H1 (cell line): Measurements from ENCODE around the gene CUL4A. TPM values are rescaled to one million over a fixed set of nuclear protein-coding genes. Genes with fewer than 3 reads are reported as not detected.

Source experiments
- CTCF ChIA-PET: fragments of 300-600 bp; sonication (Branson Sonifier 250); formaldehyde crosslinking; loops from one replicate; lab custom pipeline; 2021; ENCODE audit not compliant: partially characterized antibody; lab: Charles Lee
- POLR2A ChIA-PET: fragments of 300-600 bp; sonication (Branson Sonifier 250); formaldehyde crosslinking; loops from one replicate; lab custom pipeline; 2021; ENCODE audit warnings: inconsistent platforms; ENCODE audit not compliant: partially characterized antibody; lab: Charles Lee
- DNase-seq, 2 experiments: peaks; one replicate each; pipeline versions ENCODE4 v3.0.0 to v3.0.0-alpha.2; 2010 to 2022; ENCODE audit warnings: low spot score in 2 of 2, low read depth in 1 of 2, mixed read lengths in 1 of 2
- FAIRE-seq: peaks from 2 replicates; lab custom pipeline; 2011; peaks lifted over from hg19 to GRCh38; lab: Jason Lieb, UNC
- H2AFZ ChIP-seq: 2 replicates; pipeline ENCODE4 v1.8.1; 2012; ENCODE audit warnings: low read length, inconsistent platforms
- H2AK5ac ChIP-seq: 2 replicates; pipeline ENCODE4 v1.6.1; 2013; ENCODE audit warnings: low read depth, low read length
- H2BK120ac ChIP-seq: replicated peaks from 2 replicates; pipeline ENCODE3; 2013; ENCODE audit warnings: low read depth, low read length, inconsistent platforms
- H2BK12ac ChIP-seq: 2 replicates; pipeline ENCODE4 v1.6.1; 2013; ENCODE audit warnings: low read depth, low read length
- H2BK15ac ChIP-seq: 2 replicates; pipeline ENCODE4 v1.6.1; 2013; ENCODE audit warnings: low read length
- H2BK20ac ChIP-seq: 2 replicates; pipeline ENCODE4 v1.6.1; 2013; ENCODE audit warnings: low read length
- H2BK5ac ChIP-seq: 2 replicates; pipeline ENCODE4 v1.6.1; 2013; ENCODE audit warnings: low read depth, low read length
- H3K14ac ChIP-seq: 2 replicates; pipeline ENCODE4 v1.6.1; 2013; ENCODE audit warnings: inconsistent platforms; ENCODE audit not compliant: insufficient read length
- H3K18ac ChIP-seq: 2 replicates; pipeline ENCODE4 v1.6.1; 2013; ENCODE audit warnings: low read length; ENCODE audit errors: extremely low read depth
- H3K23ac ChIP-seq: 2 replicates; pipeline ENCODE4 v1.6.1; 2013; ENCODE audit warnings: inconsistent platforms; ENCODE audit not compliant: insufficient read length
- H3K23me2 ChIP-seq: 2 replicates; pipeline ENCODE4 v1.6.1; 2013; ENCODE audit warnings: low read depth, low read length
- H3K27ac ChIP-seq: 2 replicates; pipeline ENCODE4 v1.6.1; 2011; ENCODE audit warnings: low read depth, low read length, inconsistent platforms
- H3K27me3 ChIP-seq, 4 experiments: replicated peaks in 1 of 4; 1 replicate in 1 of 4; 2 replicates in 3 of 4; pipeline versions ENCODE4 v1.6.1 to v1.8.1; 2011 to 2013; ENCODE audit warnings: low read length in 3 of 4, mild to moderate bottlenecking in 3 of 4, inconsistent platforms in 2 of 4, mixed read lengths in 2 of 4, moderate library complexity in 1 of 4; ENCODE audit not compliant: control insufficient read depth in 3 of 4, insufficient read depth in 3 of 4; ENCODE audit errors: extremely low read depth in 1 of 4
- H3K36me3 ChIP-seq, 4 experiments: 2 replicates each; pipeline versions ENCODE4 v1.6.1 to v1.8.1; 2011 to 2013; ENCODE audit warnings: mild to moderate bottlenecking in 4 of 4, low read length in 3 of 4, moderate library complexity in 2 of 4, control low read depth in 1 of 4, inconsistent platforms in 1 of 4; ENCODE audit not compliant: insufficient read depth in 4 of 4, control insufficient read depth in 2 of 4
- H3K4ac ChIP-seq: replicated peaks from 2 replicates; pipeline ENCODE3; 2013; ENCODE audit warnings: low read length, low read depth, mixed read lengths, inconsistent platforms; ENCODE audit not compliant: insufficient read length
- H3K4me1 ChIP-seq, 4 experiments: replicated peaks in 1 of 4; 1 replicate in 1 of 4; 2 replicates in 3 of 4; pipeline versions ENCODE4 v1.6.1 to v1.8.1; 2011 to 2013; ENCODE audit warnings: low read length in 3 of 4, inconsistent platforms in 2 of 4, mixed read lengths in 1 of 4; ENCODE audit not compliant: insufficient read depth in 4 of 4, control insufficient read depth in 3 of 4
- H3K4me2 ChIP-seq, 2 experiments: 2 replicates each; pipeline versions ENCODE4 v1.6.1 to v1.8.1; 2011 to 2013; ENCODE audit warnings: low read depth in 2 of 2, low read length in 2 of 2, control low read depth in 1 of 2, inconsistent platforms in 1 of 2, mild to moderate bottlenecking in 1 of 2; ENCODE audit not compliant: insufficient read depth in 1 of 2
- H3K4me3 ChIP-seq, 4 experiments: fragments of 200-600, 300-600 bp in 1 of 4; sonication (generic), shearing (Covaris generic), sonication (Bioruptor Twin) in 1 of 4; 2 replicates each; pipeline versions ENCODE4 v1.5.1 to v1.8.1; 2011 to 2016; ENCODE audit warnings: low read length in 4 of 4, low read depth in 3 of 4, control low read depth in 2 of 4, inconsistent platforms in 2 of 4, mild to moderate bottlenecking in 2 of 4, mixed read lengths in 1 of 4, moderate library complexity in 1 of 4; ENCODE audit not compliant: insufficient read depth in 2 of 4; ENCODE audit errors: extremely low read depth in 1 of 4
- H3K56ac ChIP-seq: replicated peaks from 2 replicates; pipeline ENCODE3; 2013; ENCODE audit warnings: low read depth, mild to moderate bottlenecking, mixed read lengths, low read length, inconsistent platforms; ENCODE audit not compliant: insufficient read length
- H3K79me1 ChIP-seq: 2 replicates; pipeline ENCODE4 v1.6.1; 2013; ENCODE audit warnings: low read depth, low read length, control low read depth
- H3K79me2 ChIP-seq, 2 experiments: 2 replicates each; pipeline versions ENCODE4 v1.6.1 to v1.8.1; 2012 to 2013; ENCODE audit warnings: low read length in 2 of 2, mild to moderate bottlenecking in 2 of 2, inconsistent platforms in 1 of 2; ENCODE audit not compliant: insufficient read depth in 2 of 2, control insufficient read depth in 1 of 2
- H3K9ac ChIP-seq, 4 experiments: replicated peaks in 1 of 4; 1 replicate in 1 of 4; 2 replicates in 3 of 4; pipeline versions ENCODE4 v1.6.1 to v1.8.1; 2011 to 2013; ENCODE audit warnings: low read depth in 3 of 4, low read length in 3 of 4, control low read depth in 2 of 4, mild to moderate bottlenecking in 2 of 4, moderate library complexity in 2 of 4, inconsistent platforms in 1 of 4; ENCODE audit errors: extremely low read depth in 1 of 4
- H3K9me3 ChIP-seq, 2 experiments: 2 replicates each; pipeline versions ENCODE4 v1.6.1 to v1.8.1; 2012 to 2013; ENCODE audit warnings: mild to moderate bottlenecking in 2 of 2, moderate library complexity in 2 of 2, control low read depth in 1 of 2, inconsistent platforms in 1 of 2, low read depth in 1 of 2, low read length in 1 of 2, mixed read lengths in 1 of 2; ENCODE audit not compliant: insufficient read depth in 2 of 2
- H4K20me1 ChIP-seq, 2 experiments: replicated peaks in 1 of 2; 2 replicates each; pipeline versions ENCODE3 to v1.8.1; 2011 to 2013; ENCODE audit warnings: inconsistent platforms in 2 of 2, low read length in 2 of 2, mild to moderate bottlenecking in 1 of 2; ENCODE audit not compliant: insufficient read depth in 2 of 2, control insufficient read depth in 1 of 2
- H4K5ac ChIP-seq: 2 replicates; pipeline ENCODE4 v1.6.1; 2013; ENCODE audit warnings: low read length, low read depth, mixed read lengths, inconsistent platforms; ENCODE audit not compliant: insufficient read length
- H4K8ac ChIP-seq: 2 replicates; pipeline ENCODE4 v1.8.0; 2013; ENCODE audit warnings: mild to moderate bottlenecking, moderate library complexity, low read length, inconsistent platforms; ENCODE audit not compliant: insufficient read depth; ENCODE audit errors: extremely low read depth
- H4K91ac ChIP-seq: replicated peaks from 2 replicates; pipeline ENCODE3; 2013; ENCODE audit warnings: low read length, mixed read lengths, inconsistent platforms; ENCODE audit not compliant: insufficient read length
- ATF2 ChIP-seq: IDR thresholded peaks from 2 replicates; pipeline ENCODE4 v1.6.1; 2012; ENCODE audit warnings: low read length, inconsistent platforms
- BRCA1 ChIP-seq: IDR thresholded peaks from 2 replicates; pipeline ENCODE4 v1.6.1; 2012; ENCODE audit warnings: low read depth, low read length, improper control_type of control experiment
- EZH2 ChIP-seq: fragments of 200-600 bp; sonication (generic); IDR thresholded peaks from 2 replicates; pipeline ENCODE4 v1.7.1; 2012; ENCODE audit warnings: low read depth, mild to moderate bottlenecking, moderate library complexity, low read length, inconsistent platforms; ENCODE audit not compliant: severe bottlenecking
- POU5F1 ChIP-seq: IDR thresholded peaks from 2 replicates; pipeline ENCODE4 v1.6.1; 2011; ENCODE audit warnings: low read depth, mild to moderate bottlenecking, low read length, moderate library complexity
- RAD21 ChIP-seq, 2 experiments: IDR thresholded peaks in 1 of 2; conservative IDR thresholded peaks in 1 of 2; 2 replicates each; pipeline ENCODE4 v1.6.1; 2011; ENCODE audit warnings: low read depth in 2 of 2, low read length in 2 of 2, improper control_type of control experiment in 1 of 2, inconsistent platforms in 1 of 2, mild to moderate bottlenecking in 1 of 2, moderate library complexity in 1 of 2
- RNF2 ChIP-seq: fragments of 200-900, 300-1000 bp; sonication (generic); IDR thresholded peaks from 2 replicates; pipeline ENCODE4 v1.7.1; 2016; ENCODE audit warnings: borderline replicate concordance, low read depth, mild to moderate bottlenecking, antibody characterized with exemption, low read length; ENCODE audit not compliant: poor library complexity, severe bottlenecking; ENCODE audit errors: missing control alignments
- TAF7 ChIP-seq: optimal IDR thresholded peaks from 2 replicates; pipeline ENCODE3; 2011; ENCODE audit warnings: low read depth, mild to moderate bottlenecking, inconsistent platforms, low read length, moderate library complexity, borderline replicate concordance
- TBP ChIP-seq: IDR thresholded peaks from 2 replicates; pipeline ENCODE4 v1.6.1; 2011; ENCODE audit warnings: low read depth, low read length, improper control_type of control experiment
- ZNF274 ChIP-seq: IDR thresholded peaks from 2 replicates; pipeline ENCODE4 v1.7.0; 2012; ENCODE audit warnings: low read length, borderline replicate concordance; ENCODE audit errors: extremely low read depth
- WGBS, 2 experiments: shearing (Covaris generic) in 1 of 2; methylation state at CpG; one replicate each; pipeline versions ENCODE4 v1.1.6 to v1.1.7; 2013 to 2015; ENCODE audit warnings: low lambda C conversion rate in 2 of 2, mixed read lengths in 2 of 2, inconsistent platforms in 1 of 2, low coverage in 1 of 2, missing lambda C conversion rate in 1 of 2; ENCODE audit not compliant: insufficient replicate concordance in 2 of 2, insufficient coverage in 1 of 2, insufficient read length in 1 of 2; ENCODE audit errors: extremely low coverage in 1 of 2, missing lambda C conversion rate in 1 of 2; 5-methylcytosine and 5-hydroxymethylcytosine counted together
- polyA plus RNA-seq, 7 experiments: library from polyadenylated mRNA; depleted of rRNA in 3 of 7; stranded (reverse) in 5 of 7; unstranded in 2 of 7; fragments of >200 nt in 5 of 7; fragments of 200-250 nt in 2 of 7; gene quantifications; 1 replicate in 5 of 7; 2 replicates in 1 of 7; 4 replicates in 1 of 7; pipeline versions ENCODE4 v1.2.1 to v1.2.3, GENCODE V29; 2011 to 2013; ENCODE audit warnings: missing spikeins in 2 of 7, mixed read lengths in 2 of 7
- total RNA-seq: library from RNA; stranded (reverse); fragmentation: NEBNext Ultra II Directional; extraction: Animal tissue kit (Norgen Biotek cat#: 25700); gene quantifications from 2 replicates; pipeline ENCODE4 v1.2.1, GENCODE V29; 2021

The CUL4A gene
- total and polyA plus RNA-seq, 2 of the 8 experiments (the other 6 are each of a cell fraction or from before 2014, with no cell fraction given): 54.7 to 101 TPM

DNA sequence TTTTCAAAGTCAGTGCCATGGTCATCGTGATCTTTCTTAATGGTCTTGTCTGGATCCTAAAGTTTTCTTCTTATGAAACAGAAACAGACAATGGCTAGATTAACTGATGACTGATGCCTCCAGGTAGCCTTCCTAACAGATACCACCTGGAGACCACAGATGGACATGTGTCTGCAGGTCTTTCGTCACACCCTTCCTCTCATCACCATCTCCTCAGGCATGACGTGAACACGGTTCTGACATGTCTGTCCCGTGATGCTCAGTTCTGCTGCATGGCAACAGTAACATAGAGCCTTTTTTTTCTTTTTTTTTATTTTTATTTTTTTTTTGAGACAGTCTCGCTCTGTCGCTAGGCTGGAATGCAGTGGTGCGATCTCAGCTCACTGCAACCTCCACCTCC, 74.5 kb downstream of the CUL4A start:
- no peak overlapping the region for H3K9ac ChIP-seq
- no peaks in the 10 kb centered on the region for H3K23me2 ChIP-seq
- H3K4me3 ChIP-seq: no peak overlapping the region
- no peak overlapping the region for H4K91ac ChIP-seq
- no peaks in the 10 kb centered on the region for H3K36me3 ChIP-seq
- peaks cover 3 to 8% of the 10 kb centered on the region in 2 experiments; a peak in 2 of 4 replicates for H3K9me3 ChIP-seq
- no peak overlapping the region for H2BK120ac ChIP-seq
- no peak overlapping the region for H2BK15ac ChIP-seq
- H2AK5ac ChIP-seq: no peak overlapping the region
- H3K23ac ChIP-seq: no peak overlapping the region
- H2AFZ ChIP-seq: no peak overlapping the region
- no peak overlapping the region for H4K8ac ChIP-seq
- no peak overlapping the region for H2BK12ac ChIP-seq
- H3K79me1 ChIP-seq: no peaks in the 10 kb centered on the region
- no peak overlapping the region for H3K14ac ChIP-seq
- ChIA-PET CTCF (no interaction called here), POLR2A (no interaction called here)
- no peak overlapping the region for H3K4ac ChIP-seq
- DNase-seq (no peak), FAIRE-seq (no peak)
- no peak overlapping the region for H3K4me2 ChIP-seq
- H3K4me1 ChIP-seq: no peaks in the 10 kb centered on the region
- peaks cover 0 to 9% (median 0%) of the 10 kb centered on the region in 4 experiments; a peak in 5 of 7 replicates for H3K27me3 ChIP-seq
- no peak overlapping the region for H3K27ac ChIP-seq
- H3K56ac ChIP-seq: no peak overlapping the region
- 86% methylated on average over 8 of the region's 8 CpGs; no CpG with 5 or more reads in 1 of the 2 experiments for WGBS, 2 experiments
- no peak overlapping the region for H2BK5ac ChIP-seq
- H2BK20ac ChIP-seq: no peak overlapping the region
- H3K79me2 ChIP-seq: no peaks in the 10 kb centered on the region
- no peak overlapping the region for H4K5ac ChIP-seq
- no peak overlapping the region for H3K18ac ChIP-seq
- no peaks in the 10 kb centered on the region for H4K20me1 ChIP-seq
- TF ChIP-seq ATF2 (no peak), RNF2 (no peak), BRCA1 (no peak), RAD21 (IDR thresholded peaks at IDR 0.05 in 1 of 2, conservative IDR thresholded peaks at IDR 0.05 in 1 of 2; ENCODE audit: low read depth in 2 of 2, low read length in 2 of 2) (no peak), EZH2 (no peak), POU5F1 (no peak), ZNF274 (no peak), TBP (no peak), TAF7 (no peak)
